K562 (cell line): ENCODE measurements around the gene PARD3. TPM values are rescaled to one million over a fixed set of nuclear protein-coding genes. Genes with fewer than 3 reads are reported as not detected.

Source experiments
- ATAC-seq: fragments of 200-7000 bp; cut with Tn5 transposase; 3 replicates; pipeline ENCODE4 v1.9.1; 2020; ENCODE audit warnings: moderate library complexity
- BruUV-seq: library from RNA; stranded (reverse); fragments of 400-500 nt; replicated peaks from 2 replicates; lab custom pipeline; 2021; lab: Mats Ljungman, UMichigan
- CTCF ChIA-PET: fragments of 300-600 bp; formaldehyde crosslinking; extraction: SDS; loops from one replicate; lab custom pipeline; 2021; ENCODE audit warnings: low intra/inter-chr PET ratio; lab: Yijun Ruan, JAX
- POLR2A ChIA-PET: fragments of 300-600, 350-650 bp; sonication (Branson Sonifier 250); formaldehyde crosslinking; extraction: SDS; loops from one replicate; lab custom pipeline; 2021; ENCODE audit warnings: antibody characterized with exemption, inconsistent platforms; lab: Yijun Ruan, JAX
- DNase-seq, 4 experiments: peaks; one replicate each; pipeline versions ENCODE4 v3.0.0 to v3.0.0-alpha.2; 2011 to 2018; ENCODE audit warnings: low spot score in 3 of 4, mixed read lengths in 3 of 4; ENCODE audit errors: extremely low read depth in 1 of 4
- FAIRE-seq: peaks from 2 replicates; lab custom pipeline; 2011; peaks lifted over from hg19 to GRCh38; lab: Jason Lieb, UNC
- H2AFZ ChIP-seq: 2 replicates; pipeline ENCODE4 v1.6.0; 2011; ENCODE audit warnings: low read depth, low read length, control low read depth, inconsistent platforms
- H3K27ac ChIP-seq: fragments of 200-600 bp; 3 replicates; pipeline ENCODE4 v1.8.0; 2011; ENCODE audit warnings: low read depth, mild to moderate bottlenecking, control low read depth, inconsistent platforms, low read length, moderate library complexity, mixed read lengths; ENCODE audit errors: extremely low read depth
- H3K27me3 ChIP-seq, 2 experiments: fragments of 300-600 bp in 1 of 2; 2 replicates in 1 of 2; 3 replicates in 1 of 2; pipeline versions ENCODE4 v1.6.0 to v1.8.0; 2011; ENCODE audit warnings: inconsistent platforms in 2 of 2, low read length in 2 of 2, mild to moderate bottlenecking in 1 of 2, mixed read lengths in 1 of 2, moderate library complexity in 1 of 2; ENCODE audit not compliant: control insufficient read depth in 2 of 2, insufficient read depth in 2 of 2
- H3K36me3 ChIP-seq: fragments of 300-600 bp; 3 replicates; pipeline ENCODE4 v1.8.0; 2011; ENCODE audit warnings: mild to moderate bottlenecking, low read length, inconsistent platforms; ENCODE audit not compliant: control insufficient read depth, insufficient read depth
- H3K4me1 ChIP-seq, 2 experiments: fragments of 200-600 bp in 1 of 2; replicated peaks in 1 of 2; 2 replicates in 1 of 2; 3 replicates in 1 of 2; pipeline versions ENCODE4 v1.5.1 to v1.8.0; 2011; ENCODE audit warnings: inconsistent platforms in 2 of 2, low read length in 2 of 2, mild to moderate bottlenecking in 1 of 2, mixed read lengths in 1 of 2, moderate library complexity in 1 of 2; ENCODE audit not compliant: control insufficient read depth in 2 of 2, insufficient read depth in 2 of 2
- H3K4me2 ChIP-seq: 2 replicates; pipeline ENCODE4 v1.6.1; 2011; ENCODE audit warnings: low read length, control low read depth, inconsistent platforms, mixed read lengths; ENCODE audit not compliant: insufficient read depth
- H3K4me3 ChIP-seq: fragments of 200-600 bp; sonication (generic), shearing (Covaris generic); 2 replicates; pipeline ENCODE4 v1.5.1; 2016; ENCODE audit warnings: control low read depth, inconsistent platforms
- H3K79me2 ChIP-seq: fragments of 200-600 bp; 3 replicates; pipeline ENCODE4 v1.8.0; 2011; ENCODE audit warnings: low read length, inconsistent platforms; ENCODE audit not compliant: control insufficient read depth, insufficient read depth
- H3K9ac ChIP-seq, 2 experiments: 2 replicates each; pipeline versions ENCODE4 v1.6.0 to v1.6.1; 2011; ENCODE audit warnings: low read depth in 2 of 2, low read length in 2 of 2, control low read depth in 1 of 2, inconsistent platforms in 1 of 2, mild to moderate bottlenecking in 1 of 2, mixed read lengths in 1 of 2; ENCODE audit not compliant: insufficient read depth in 1 of 2
- H3K9me1 ChIP-seq: one replicate; pipeline ENCODE4 v1.6.0; 2011; ENCODE audit warnings: inconsistent platforms, mild to moderate bottlenecking, low read length, moderate library complexity; ENCODE audit not compliant: control insufficient read depth, insufficient read depth
- H3K9me3 ChIP-seq: replicated peaks from 2 replicates; pipeline ENCODE4 v1.5.1; 2011; ENCODE audit warnings: low read depth, low read length, inconsistent platforms; ENCODE audit not compliant: control insufficient read depth, insufficient read depth
- H4K20me1 ChIP-seq: replicated peaks from 2 replicates; pipeline ENCODE4 v1.6.1; 2011; ENCODE audit warnings: low read length, inconsistent platforms, mixed read lengths; ENCODE audit not compliant: control insufficient read depth, insufficient read depth
- WGBS: fragments of 100-300 bp; shearing (Covaris generic); methylation state at CpG from one replicate; pipeline ENCODE4 v1.1.6; 2016; ENCODE audit warnings: low coverage, mixed read lengths; ENCODE audit not compliant: insufficient coverage; ENCODE audit errors: missing lambda C conversion rate; 5-methylcytosine and 5-hydroxymethylcytosine counted together
- in situ Hi-C: fragments of 300-500 bp; cut with MboI; formaldehyde crosslinking; loops from 4 replicates; pipeline ENCODE4 v1.15.0; 2018; ENCODE audit warnings: inconsistent platforms, mixed read lengths
- intact Hi-C: fragments of 100-400 bp; cut with micrococcal nuclease; formaldehyde crosslinking; loops from 2 replicates; pipeline ENCODE4 v1.14.2; 2022
- polyA plus RNA-seq, 8 experiments: library from polyadenylated mRNA; depleted of rRNA in 4 of 8; stranded (reverse) in 5 of 8; unstranded in 3 of 8; fragments of >200 nt; fragmentation: Nextera tagmentation in 2 of 8; fragmentation: Illumina TruSeq in 1 of 8; extraction: Ambion mirVana in 2 of 8; extraction: Trizol in 1 of 8; gene quantifications; 2 replicates each; pipeline versions ENCODE4 v1.2.1 to v1.2.3, GENCODE V29; 2011 to 2014; ENCODE audit warnings: inconsistent platforms in 1 of 8, missing spikeins in 1 of 8
- total RNA-seq, 7 experiments: library from RNA; depleted of rRNA in 6 of 7; stranded (reverse); fragments of >200 nt in 6 of 7; fragmentation: Illumina TruSeq in 2 of 7; extraction: Trizol in 2 of 7; gene quantifications; 2 replicates each; pipeline versions ENCODE4 v1.2.1 to v1.2.3, GENCODE V29; 2011 to 2021; ENCODE audit warnings: low replicate concordance in 1 of 7
- TF ChIP-seq, protein P1 (sequence below): fragments of 450-650 bp; IDR thresholded peaks from 2 replicates; pipeline ENCODE4 v1.6.1; 2018; ENCODE audit not compliant: partially characterized antibody
- TF ChIP-seq, protein P2 (sequence below): IDR thresholded peaks from 2 replicates; pipeline ENCODE4 v1.6.1; 2011; ENCODE audit warnings: borderline replicate concordance, low read depth, mild to moderate bottlenecking, moderate library complexity, low read length; ENCODE audit not compliant: insufficient read depth, poor library complexity, severe bottlenecking
- TF ChIP-seq, protein P3 (sequence below), 2 experiments: fragments of 450-650 bp in 1 of 2; IDR thresholded peaks; 2 replicates each; pipeline ENCODE4 v1.6.1; 2011 to 2017; ENCODE audit warnings: low read depth in 2 of 2, antibody characterized with exemption in 1 of 2, borderline replicate concordance in 1 of 2, low read length in 1 of 2, mild to moderate bottlenecking in 1 of 2, mixed read lengths in 1 of 2; ENCODE audit not compliant: control insufficient read depth in 1 of 2
- TF ChIP-seq, protein P4 (sequence below): fragments of 450-650 bp; IDR thresholded peaks from 2 replicates; pipeline ENCODE4 v1.6.1; 2016; ENCODE audit warnings: missing biosample characterization, missing genetic modification characterization

PARD3 gene
- total and polyA plus RNA-seq, 9 of the 15 experiments (the other 6 are each of a cell fraction or from before 2014, with no cell fraction given) = 2.7 to 11.7 (median 7.7) TPM

DNA sequence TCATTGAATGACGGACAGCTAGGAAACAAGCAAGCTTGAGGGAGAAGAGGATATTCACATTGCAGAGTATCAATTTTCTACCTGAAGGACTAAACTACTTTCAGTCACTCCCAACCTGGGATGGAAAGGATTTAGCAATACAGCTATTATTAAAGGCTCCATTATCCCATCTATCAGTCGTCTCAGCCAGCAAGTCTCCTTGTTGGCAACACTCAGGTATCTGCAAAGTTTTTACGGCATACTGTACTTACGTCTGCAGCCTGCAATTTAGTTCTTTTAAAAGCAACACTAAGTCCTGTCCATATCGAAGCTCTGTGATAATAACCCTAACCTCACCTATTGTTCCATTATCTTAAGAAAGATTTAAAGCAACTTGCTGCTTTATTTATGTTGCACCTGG is 689.4 kb downstream of the PARD3 start:
- Histone ChIP-seq H3K36me3 (no peaks in the 10 kb centered on the region), H3K4me2 (no peak overlapping the region), H4K20me1 (no peaks in the 10 kb centered on the region), H2AFZ (no peak overlapping the region), H3K79me2 (no peaks in the 10 kb centered on the region), H3K27ac (no peak overlapping the region), H3K9me1 (no peaks in the 10 kb centered on the region), H3K9me3 (no peaks in the 10 kb centered on the region), H3K27me3 (no peaks in the 10 kb centered on the region), H3K4me1 (no peaks in the 10 kb centered on the region), H3K9ac (no peak overlapping the region), H3K4me3 (no peak overlapping the region)
- intact Hi-C loops = no loop called here
- ChIA-PET CTCF (no interaction called here), POLR2A (no interaction called here)
- no TSS peak for BruUV-seq
- DNase-seq (no peak), FAIRE-seq (no peak), ATAC-seq (no peak)
- WGBS = 4% methylated on average over 5 of the region's 5 CpGs
- TF ChIP-seq, protein P1, sequence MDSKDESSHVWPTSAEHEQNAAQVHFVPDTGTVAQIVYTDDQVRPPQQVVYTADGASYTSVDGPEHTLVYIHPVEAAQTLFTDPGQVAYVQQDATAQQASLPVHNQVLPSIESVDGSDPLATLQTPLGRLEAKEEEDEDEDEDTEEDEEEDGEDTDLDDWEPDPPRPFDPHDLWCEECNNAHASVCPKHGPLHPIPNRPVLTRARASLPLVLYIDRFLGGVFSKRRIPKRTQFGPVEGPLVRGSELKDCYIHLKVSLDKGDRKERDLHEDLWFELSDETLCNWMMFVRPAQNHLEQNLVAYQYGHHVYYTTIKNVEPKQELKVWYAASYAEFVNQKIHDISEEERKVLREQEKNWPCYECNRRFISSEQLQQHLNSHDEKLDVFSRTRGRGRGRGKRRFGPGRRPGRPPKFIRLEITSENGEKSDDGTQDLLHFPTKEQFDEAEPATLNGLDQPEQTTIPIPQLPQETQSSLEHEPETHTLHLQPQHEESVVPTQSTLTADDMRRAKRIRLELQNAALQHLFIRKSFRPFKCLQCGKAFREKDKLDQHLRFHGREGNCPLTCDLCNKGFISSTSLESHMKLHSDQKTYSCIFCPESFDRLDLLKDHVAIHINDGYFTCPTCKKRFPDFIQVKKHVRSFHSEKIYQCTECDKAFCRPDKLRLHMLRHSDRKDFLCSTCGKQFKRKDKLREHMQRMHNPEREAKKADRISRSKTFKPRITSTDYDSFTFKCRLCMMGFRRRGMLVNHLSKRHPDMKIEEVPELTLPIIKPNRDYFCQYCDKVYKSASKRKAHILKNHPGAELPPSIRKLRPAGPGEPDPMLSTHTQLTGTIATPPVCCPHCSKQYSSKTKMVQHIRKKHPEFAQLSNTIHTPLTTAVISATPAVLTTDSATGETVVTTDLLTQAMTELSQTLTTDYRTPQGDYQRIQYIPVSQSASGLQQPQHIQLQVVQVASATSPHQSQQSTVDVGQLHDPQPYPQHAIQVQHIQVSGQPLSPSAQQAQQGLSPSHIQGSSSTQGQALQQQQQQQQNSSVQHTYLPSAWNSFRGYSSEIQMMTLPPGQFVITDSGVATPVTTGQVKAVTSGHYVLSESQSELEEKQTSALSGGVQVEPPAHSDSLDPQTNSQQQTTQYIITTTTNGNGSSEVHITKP = no peak
- TF ChIP-seq, protein P2, sequence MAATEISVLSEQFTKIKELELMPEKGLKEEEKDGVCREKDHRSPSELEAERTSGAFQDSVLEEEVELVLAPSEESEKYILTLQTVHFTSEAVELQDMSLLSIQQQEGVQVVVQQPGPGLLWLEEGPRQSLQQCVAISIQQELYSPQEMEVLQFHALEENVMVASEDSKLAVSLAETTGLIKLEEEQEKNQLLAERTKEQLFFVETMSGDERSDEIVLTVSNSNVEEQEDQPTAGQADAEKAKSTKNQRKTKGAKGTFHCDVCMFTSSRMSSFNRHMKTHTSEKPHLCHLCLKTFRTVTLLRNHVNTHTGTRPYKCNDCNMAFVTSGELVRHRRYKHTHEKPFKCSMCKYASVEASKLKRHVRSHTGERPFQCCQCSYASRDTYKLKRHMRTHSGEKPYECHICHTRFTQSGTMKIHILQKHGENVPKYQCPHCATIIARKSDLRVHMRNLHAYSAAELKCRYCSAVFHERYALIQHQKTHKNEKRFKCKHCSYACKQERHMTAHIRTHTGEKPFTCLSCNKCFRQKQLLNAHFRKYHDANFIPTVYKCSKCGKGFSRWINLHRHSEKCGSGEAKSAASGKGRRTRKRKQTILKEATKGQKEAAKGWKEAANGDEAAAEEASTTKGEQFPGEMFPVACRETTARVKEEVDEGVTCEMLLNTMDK = no peak
- TF ChIP-seq, protein P3, sequence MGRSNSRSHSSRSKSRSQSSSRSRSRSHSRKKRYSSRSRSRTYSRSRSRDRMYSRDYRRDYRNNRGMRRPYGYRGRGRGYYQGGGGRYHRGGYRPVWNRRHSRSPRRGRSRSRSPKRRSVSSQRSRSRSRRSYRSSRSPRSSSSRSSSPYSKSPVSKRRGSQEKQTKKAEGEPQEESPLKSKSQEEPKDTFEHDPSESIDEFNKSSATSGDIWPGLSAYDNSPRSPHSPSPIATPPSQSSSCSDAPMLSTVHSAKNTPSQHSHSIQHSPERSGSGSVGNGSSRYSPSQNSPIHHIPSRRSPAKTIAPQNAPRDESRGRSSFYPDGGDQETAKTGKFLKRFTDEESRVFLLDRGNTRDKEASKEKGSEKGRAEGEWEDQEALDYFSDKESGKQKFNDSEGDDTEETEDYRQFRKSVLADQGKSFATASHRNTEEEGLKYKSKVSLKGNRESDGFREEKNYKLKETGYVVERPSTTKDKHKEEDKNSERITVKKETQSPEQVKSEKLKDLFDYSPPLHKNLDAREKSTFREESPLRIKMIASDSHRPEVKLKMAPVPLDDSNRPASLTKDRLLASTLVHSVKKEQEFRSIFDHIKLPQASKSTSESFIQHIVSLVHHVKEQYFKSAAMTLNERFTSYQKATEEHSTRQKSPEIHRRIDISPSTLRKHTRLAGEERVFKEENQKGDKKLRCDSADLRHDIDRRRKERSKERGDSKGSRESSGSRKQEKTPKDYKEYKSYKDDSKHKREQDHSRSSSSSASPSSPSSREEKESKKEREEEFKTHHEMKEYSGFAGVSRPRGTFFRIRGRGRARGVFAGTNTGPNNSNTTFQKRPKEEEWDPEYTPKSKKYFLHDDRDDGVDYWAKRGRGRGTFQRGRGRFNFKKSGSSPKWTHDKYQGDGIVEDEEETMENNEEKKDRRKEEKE (IDR thresholded peaks at IDR 0.05; ENCODE audit: borderline replicate concordance in 1 of 2, control insufficient read depth in 1 of 2, low read depth in 2 of 2, low read length in 1 of 2) = no peak
- TF ChIP-seq, protein P4, sequence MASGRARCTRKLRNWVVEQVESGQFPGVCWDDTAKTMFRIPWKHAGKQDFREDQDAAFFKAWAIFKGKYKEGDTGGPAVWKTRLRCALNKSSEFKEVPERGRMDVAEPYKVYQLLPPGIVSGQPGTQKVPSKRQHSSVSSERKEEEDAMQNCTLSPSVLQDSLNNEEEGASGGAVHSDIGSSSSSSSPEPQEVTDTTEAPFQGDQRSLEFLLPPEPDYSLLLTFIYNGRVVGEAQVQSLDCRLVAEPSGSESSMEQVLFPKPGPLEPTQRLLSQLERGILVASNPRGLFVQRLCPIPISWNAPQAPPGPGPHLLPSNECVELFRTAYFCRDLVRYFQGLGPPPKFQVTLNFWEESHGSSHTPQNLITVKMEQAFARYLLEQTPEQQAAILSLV (tag) = no peak
- in situ Hi-C loops = no loop called here
